ENCODE measurements around the gene DUSP22.
"Not testable (repeated sequence)": the region's sequence is repeated elsewhere in the genome, so short reads cannot be mapped to it uniquely, and the experiment has no call there.

DUSP22 gene, protein sequence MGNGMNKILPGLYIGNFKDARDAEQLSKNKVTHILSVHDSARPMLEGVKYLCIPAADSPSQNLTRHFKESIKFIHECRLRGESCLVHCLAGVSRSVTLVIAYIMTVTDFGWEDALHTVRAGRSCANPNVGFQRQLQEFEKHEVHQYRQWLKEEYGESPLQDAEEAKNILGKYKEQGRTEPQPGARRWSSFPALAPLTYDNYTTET

DNA sequence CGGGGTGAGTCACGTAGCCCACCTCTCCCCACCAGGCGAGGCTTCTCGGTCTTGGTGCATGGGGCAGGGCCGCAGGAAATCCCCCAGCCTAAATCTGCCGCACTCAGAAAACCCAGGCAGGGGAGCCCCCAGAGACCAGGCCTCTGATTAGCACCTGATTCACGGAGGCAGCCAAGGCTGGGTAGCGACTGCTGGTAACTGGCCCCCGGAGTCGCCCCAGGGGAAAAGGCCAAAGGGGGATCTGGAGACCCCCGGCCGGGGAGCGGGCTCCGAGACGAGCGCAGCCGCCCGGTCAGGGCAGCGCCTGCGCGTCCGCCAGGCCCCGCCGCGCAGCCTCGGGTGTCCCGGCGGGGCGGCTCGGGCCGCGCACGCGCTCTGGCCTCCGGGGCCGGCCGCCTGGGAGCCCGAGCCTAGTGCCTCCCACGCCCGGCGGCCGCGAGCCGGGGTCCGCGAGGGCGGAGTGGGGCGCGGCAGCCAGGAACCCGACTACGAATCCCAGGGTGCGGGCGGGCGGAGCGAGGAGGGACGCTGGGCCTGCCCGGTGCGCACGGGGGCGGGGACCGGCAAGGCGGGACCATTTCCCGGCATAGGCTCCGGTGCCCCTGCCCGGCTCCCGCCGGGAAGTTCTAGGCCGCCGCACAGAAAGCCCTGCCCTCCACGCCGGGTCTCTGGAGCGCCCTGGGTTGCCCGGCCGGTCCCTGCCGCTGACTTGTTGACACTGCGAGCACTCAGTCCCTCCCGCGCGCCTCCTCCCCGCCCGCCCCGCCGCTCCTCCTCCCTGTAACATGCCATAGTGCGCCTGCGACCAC, at the start of gene DUSP22:
Gene DUSP22 (plus strand): TSS at position 791 of the 809 bp plus-strand sequence. CDS start 53 bp downstream, outside the sequence.
- DNase-seq (ENCODE audit: low read depth), result no peak

DNA sequence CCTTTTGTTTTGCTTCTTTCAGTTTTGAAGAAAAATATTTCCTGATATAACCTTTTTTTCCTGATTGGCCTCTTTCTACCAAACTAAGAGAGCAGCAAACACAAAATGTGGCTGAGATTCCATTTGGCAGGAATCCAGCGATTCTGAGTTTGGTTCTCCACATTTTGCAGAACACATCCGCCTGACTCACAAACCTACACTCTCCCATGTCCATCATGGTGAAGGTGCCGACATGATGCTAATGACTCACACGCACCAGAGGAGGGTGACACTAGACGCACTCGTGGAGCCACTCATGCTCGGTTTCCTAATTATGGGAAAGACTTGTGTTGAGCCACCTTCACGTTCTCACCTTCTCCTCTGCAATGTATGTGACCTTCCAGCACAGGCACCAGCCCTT, 45.9 kb upstream of the DUSP22 start:
- DNase-seq (ENCODE audit: low read depth), result no peak

DNA sequence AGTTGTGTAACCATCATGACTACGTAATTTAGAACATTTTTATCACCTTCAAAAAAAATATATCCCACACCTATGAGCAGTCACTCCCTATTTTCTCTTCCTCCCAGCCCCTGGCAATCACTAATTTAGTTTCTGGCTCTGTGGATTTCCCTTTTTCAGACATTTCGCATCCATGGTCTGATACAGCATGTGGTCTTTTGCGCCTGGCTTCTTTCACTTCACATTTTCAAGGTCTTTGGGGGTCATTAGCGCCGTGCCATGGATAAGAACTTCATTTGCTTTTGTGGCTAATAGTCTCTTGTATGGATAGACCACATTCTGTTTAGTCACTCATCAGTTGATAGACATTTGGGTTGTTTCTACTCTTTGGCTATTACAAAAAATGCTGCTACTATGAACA, 44.9 kb upstream of the DUSP22 start:
- no peak for DNase-seq (ENCODE audit: low read depth)

DNA sequence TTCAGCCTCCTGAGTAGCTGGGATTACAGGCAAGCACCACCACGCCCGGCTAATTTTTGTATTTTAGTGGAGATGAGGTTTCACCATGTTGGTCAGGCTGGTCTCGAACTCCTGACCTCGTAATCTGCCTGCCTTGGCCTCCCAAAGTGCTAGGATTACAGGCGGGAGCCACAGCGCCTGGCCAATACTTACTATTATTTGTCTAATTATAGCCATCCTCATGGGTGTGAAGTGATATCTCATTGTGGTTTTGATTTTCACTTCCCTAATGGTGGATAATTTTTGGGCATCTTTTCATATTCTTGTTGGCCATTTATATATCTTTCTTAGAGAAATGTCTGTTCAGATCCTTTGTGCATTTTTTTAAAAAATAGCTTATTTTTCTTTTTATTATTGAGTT, 44.2 kb upstream of the DUSP22 start:
- not testable (repeated sequence) for DNase-seq (ENCODE audit: low read depth)

DNA sequence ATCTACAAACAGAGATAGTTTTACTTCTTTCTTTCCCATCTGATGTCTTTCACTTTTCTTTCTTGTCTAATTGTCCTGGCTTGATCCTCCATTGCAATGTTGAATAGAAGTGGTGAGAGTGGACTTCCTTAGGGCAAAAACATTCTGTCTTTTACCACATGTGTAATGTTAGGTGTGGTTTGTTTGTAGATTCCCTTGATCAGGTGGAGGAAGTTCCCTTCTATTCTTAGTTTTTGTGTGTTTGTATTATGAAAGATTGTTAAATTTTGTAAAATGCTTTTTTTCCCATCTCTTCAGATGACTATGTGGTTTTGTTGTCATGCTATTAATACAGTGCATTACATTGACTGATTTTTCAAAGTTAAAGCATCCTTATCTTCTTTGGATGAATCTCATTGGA, 41.6 kb upstream of the DUSP22 start:
- DNase-seq (ENCODE audit: low read depth), result no peak

DNA sequence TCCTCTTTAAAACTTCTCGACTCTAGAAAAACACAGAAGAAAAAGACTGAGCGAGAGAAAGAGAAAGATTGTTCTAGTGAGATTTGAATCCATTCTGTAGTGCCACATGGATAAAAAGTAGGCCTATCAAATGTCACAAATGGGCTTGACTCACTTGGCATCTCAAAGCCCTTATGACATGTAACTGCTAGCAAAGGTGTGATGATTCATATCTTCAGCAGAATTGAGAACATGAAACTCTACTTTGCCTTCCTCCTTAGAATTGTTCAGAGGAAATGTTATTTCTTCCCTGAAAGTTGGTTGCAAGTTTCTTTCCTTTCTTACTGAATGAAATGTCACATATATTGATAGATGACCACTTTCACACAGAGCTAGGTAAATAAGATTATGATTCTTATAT, 40.4 kb upstream of the DUSP22 start:
- DNase-seq (ENCODE audit: low read depth), result no peak

DNA sequence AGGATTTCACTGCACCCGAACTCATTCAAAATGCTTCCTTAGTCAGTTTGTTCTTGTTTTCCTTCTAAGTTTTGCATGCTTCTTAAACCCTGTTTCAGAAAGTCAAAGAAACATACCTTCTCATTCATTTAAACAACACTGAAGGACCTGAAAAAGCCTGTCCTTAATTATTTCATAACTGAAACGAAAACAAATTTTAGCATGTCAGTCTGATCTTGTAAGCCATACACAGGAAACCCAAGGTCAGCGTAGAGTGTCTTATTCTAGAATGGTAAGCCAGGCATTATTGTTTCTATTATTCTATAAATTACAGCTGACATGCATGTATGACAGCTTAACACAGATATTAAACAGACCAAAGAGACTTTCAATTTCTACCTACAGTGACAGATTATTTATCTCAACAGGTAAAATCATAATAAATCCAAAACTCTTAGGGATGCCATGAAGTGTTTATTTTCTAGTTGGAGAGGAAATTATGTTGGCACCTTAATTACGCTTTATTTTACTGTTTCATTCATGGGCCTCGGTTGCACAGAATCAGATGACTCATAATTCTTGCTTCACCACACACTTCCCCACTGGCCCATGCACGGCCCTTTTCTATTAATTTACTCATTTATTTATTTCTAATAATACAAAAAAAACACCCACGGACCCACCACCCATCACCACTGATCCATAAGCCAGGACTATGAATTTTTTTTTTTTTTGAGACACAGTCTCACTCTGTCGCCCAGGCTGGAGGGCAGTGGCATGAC, 39.3 kb upstream of the DUSP22 start:
- no peak for DNase-seq (ENCODE audit: low read depth)

DNA sequence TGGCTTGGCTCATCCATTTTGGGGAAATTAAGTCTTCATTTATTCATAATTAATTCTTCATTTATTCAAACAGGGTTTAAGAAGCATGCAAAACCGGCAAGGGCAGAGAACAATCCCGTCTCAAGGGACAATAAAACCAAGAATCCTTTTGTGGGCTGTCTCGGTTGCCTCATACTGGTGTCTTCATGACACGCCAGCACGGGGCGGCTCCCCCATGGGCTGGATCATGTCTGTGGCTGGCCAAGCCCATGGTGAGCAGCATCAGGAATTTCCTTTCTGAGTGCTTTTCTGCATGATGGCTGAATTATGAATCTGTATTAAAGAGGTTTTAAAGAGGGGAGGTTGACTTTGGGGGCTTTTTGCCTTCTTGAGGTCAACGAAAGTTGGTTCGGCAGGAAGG, 38.3 kb upstream of the DUSP22 start:
- no peak for DNase-seq (ENCODE audit: low read depth)

DNA sequence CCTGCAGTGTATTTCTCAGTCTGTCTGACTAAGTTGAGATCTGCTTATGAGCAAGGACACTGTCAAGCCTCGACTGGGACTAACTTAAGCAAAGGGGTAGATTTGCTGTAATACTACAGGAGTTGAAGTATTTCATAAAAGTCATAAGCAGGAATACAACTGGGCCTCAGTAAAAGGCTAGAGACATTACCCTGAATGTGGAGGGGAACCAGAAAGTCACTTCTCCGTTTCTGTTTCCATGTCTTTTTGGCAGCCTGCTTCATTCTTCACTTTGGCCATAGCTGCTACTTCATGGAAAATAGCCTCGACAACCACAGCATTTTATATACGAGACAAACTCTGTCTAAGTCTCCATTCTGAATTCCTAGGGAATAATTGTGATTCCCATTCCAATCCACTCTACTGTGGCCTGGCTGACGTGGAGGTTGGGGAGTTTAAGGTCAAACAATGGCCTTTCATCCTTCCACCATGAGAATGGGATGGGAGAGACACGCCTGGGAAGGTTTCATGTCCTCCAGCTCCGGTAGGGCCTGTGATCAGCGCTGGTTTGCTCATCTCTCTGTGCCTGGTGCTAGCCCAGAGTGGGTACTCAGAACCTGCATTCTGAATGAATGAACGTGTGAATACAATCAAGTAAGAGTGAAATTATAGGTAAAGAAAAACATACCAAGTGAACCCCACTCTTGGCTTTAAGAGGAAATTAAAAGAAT, 37.1 kb upstream of the DUSP22 start:
- DNase-seq (ENCODE audit: low read depth), result no peak

DNA sequence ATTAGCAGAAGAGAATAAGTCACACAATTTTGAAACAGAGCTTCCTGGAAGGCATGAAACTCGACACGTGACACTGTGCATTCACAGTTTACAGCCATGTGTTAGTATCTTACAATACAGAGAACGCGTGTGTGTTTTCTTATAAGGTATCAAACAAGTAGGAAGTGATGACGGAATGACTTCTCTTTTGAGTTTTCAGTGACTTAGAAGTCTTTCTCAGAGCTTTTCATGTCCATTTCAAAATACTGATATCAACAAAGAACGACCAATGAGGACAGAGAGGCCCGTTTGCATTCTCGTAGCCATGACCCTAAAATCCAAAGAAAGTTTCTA, 36.6 kb upstream of the DUSP22 start:
- no peak for DNase-seq (ENCODE audit: low read depth)

DNA sequence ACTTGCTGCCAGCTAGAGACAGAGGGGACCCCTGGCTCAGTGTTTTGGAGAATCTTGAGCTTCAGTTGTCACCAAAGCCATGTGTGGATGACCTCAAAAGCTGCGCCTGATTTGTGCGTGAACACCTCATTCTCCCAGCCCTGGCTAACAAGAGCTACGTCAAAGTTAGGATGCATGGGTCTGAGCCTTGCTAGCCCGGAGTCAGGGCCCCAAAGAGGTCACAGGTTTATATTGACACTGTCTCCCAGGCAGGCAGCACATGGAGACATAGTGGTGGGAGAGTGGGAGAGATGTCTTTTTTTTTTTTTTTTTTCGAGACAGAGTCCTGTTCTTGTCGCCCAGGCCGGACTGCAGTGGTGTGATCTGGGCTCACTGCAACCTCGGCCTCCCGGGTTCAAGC, 36.1 kb upstream of the DUSP22 start:
- DNase-seq (ENCODE audit: low read depth), result no peak

DNA sequence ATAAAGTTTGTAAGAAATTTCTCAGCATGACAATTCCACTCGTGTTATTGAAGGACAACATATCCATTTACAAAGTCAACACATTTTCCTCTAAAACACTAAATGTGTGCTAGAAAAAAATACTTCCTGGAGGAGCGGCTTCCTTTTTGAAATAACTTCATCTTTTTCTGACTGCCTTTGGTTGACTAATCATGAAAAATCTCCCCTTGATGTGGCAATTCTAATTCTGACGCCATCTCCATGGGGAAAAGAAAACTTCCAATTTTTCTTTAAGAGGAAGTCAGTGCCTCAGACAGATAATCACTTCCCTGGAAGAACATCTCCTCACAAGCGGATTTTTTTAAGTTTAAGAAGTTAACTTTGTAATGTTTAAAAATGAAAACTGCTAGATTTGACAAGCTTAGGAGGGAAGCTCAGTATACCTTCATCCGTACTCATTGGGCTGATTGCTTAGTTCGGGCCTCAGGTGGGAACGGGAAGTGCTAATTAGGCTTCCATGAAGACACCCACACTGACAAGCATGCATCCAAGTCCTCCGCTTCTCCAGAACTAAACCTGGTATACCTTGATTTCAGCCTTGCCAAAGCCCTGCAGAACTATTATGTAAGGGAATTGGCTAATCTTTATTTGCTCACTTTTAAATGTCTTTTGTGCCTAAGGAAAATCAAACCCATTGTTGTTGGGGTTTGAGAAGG, 35.1 kb upstream of the DUSP22 start:
- no peak for DNase-seq (ENCODE audit: low read depth)

DNA sequence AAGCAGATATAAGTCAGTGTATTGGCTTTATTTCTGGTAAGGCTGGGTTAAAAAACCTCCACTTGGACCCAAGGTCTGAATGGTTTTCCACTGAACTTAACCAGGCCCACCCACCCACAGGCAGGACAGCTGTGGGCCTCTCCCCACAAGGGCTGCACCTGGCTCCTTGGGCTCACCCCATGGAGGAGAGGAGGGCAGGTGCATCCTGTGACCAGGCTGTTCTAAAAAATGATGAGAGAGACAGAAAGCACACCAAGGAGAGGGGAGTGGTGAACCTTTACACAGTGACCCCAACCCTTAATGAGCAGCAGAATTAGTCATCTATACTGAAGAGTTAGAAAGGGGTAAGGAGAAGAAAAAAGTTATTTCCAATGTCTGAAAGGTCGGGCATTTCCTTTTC, 34.5 kb upstream of the DUSP22 start:
- no peak for DNase-seq (ENCODE audit: low read depth)

DNA sequence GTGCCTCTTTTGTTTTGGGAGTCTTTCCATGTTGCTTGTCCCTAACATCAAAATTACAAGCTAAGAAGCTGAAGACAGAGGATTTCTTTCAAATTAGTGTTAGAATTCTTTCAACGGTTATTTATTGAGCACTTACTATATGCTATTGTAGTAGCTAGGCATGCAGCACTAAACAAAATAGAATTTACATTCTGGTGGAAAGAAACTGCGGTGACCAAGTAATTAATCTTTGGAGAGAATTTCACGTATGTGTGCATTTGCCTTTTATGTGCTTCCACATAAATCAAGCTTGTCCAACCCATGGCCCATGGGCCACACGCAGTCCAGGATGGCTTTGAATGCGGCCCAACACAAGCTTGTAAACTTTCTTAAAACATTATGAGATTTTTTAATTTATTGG, 33.0 kb upstream of the DUSP22 start:
- no peak for DNase-seq (ENCODE audit: low read depth)

DNA sequence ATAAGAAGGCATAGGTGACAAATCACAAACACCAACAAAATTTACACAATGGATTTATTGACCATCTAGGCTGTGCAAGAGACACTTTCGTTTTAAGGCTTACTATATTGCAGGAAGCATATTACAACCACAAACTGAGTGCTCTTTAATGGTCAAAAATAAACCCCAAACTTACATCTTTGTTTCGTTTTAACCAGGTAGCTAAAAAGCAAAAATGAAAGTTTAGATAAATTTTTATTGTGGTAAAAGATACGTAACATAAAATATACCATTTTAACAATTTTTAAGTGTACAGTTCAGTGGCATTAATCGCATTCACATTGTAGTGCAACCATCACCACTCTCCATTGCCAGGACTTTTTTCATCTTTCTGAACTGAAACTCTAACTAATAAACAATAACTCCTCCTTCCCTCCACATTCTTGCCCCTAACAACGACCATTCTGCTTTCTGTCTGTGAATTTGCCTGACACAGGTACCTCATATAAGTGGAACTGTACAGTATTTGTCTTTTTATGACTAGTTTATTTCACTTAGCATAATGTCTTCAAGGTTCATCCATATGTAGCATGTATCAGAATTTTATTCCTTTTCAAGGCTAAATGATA, 32.3 kb upstream of the DUSP22 start:
- no peak for DNase-seq (ENCODE audit: low read depth)

DNA sequence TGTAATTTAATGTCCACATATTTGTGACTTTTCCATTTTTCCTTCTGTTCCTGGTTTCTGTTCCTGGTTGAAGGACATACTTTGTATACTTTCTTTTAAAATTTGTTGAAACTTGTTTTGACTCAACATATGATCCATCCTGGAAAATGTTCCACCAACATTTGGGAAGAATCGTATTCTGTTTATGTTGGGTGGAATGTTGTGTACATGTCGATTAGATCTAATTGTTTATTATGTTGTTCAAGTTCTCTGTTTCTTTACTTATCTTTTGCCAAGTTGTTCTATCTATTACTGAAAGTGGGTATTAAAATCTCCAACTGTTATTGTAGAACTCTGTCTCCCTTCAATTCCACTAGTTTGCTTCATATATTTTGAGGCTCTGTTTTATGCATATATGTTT, 27.7 kb upstream of the DUSP22 start:
- no peak for DNase-seq (ENCODE audit: low read depth)

DNA sequence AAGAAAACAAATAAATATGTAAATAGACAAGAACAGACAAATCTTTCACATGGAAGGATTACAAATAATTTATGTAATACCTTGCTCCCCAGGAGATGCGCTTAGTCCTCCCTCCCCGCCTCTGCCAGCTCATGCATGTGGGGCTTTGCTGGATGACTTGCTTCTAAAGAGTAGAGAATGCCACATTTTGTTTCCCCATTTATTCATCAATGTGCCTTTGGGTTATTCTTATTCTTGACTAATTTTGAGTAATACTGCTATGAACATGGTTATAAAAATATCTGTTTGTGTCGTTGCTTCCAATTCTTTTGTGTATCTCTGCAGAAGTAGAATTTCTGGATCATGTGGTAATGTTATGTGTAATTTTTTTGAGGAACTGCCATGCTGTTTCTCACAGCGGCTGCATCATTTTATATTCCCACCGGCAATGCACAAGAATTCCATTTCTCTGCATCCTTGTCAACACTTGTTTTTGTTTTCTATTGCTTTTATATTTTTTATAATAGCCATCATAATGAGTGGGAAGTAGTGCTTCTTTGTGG, 23.8 kb upstream of the DUSP22 start:
- no peak for DNase-seq (ENCODE audit: low read depth)

DNA sequence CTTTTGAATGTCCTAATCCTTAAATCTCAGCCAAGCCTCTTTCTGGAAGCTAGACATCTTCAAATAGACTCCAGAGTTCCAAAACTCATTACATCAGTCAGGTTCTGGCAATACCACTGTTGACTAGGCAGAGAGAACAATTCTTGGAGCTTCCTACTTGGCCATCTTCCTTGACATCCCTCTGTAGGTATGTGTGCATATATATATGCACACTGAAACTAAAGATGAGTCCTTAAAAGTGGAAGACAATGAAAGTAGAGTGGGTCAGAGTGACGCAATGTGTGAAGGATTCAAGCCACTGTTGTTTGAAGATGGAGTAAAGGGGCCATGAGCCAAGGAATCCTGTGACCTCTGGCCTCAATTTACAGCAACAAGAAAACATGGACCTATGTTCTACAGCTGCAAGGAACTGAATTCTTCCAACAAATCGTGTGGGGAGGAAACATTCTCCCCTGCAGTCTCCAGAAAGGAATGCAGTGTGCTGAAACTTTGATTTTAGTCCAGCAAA, 18.7 kb upstream of the DUSP22 start:
- DNase-seq (ENCODE audit: low read depth), result no peak

DNA sequence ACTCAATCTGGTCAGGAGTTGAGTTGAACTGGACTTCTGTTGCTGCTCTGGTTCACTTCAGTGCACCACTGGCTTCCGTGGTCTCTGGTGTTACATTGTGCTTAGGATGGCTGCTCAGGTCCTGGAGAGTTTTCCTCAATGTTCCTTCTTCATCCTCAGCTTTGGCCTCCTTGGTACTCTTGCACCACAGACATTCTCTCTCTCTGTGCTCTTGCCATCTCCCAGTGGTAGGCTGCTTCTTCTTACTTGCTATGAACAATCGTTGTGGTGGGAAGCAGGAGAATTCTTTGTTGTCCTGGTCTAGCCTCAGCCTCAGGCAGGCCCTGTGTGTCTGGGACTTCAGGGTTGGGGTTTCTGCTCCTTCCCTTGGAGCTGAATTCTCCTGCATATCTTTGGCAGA, 14.5 kb upstream of the DUSP22 start:
- no peak for DNase-seq (ENCODE audit: low read depth)

DNA sequence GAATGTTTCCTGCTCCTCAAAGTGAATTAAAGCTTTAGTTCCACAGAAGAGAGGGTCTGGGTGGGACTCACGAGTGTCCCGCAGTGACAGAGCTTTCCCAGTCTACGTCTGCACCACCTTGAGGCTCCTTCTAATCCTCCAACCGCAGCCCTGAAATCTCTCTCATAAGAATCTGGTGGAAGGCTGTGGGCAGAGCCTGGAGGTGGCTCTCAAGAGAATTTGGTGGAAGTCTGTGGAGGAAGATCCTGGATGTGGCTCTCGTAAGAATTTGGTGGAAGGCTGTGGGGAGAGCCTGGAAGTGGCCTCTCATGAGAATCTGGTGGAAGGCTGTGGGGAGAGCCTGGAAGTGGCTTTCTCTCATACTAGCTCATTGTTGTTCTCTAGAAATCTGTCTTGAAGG, 13.8 kb upstream of the DUSP22 start:
- DNase-seq (ENCODE audit: low read depth), result no peak

All from HS-27A (cell line).